NB4 (cell line): ENCODE results near the gene PRPH.
"Not testable (repeated sequence)": the region's sequence is repeated elsewhere in the genome, so short reads cannot be mapped to it uniquely, and the experiment has no call there.

Source experiments
- DNase-seq: peaks from one replicate; pipeline ENCODE4 v3.0.0; 2010; ENCODE audit warnings: low read depth
- H3K4me3 ChIP-seq: one replicate; pipeline ENCODE4 v1.5.1; 2011; ENCODE audit warnings: mild to moderate bottlenecking, low read depth, low read length, moderate library complexity
- MYC ChIP-seq: IDR thresholded peaks from 2 replicates; pipeline ENCODE4 v1.6.1; 2011; ENCODE audit warnings: low read depth, low read length
- POLR2A ChIP-seq: IDR thresholded peaks from 2 replicates; pipeline ENCODE4 v1.6.1; 2011; ENCODE audit warnings: mild to moderate bottlenecking; ENCODE audit not compliant: insufficient read length; ENCODE audit errors: extremely low read depth
- TF ChIP-seq, protein P1 (sequence below): IDR thresholded peaks from 2 replicates; pipeline ENCODE4 v1.6.1; 2011; ENCODE audit warnings: low read depth, low read length
- TF ChIP-seq, protein P2 (sequence below): IDR thresholded peaks from one replicate; pipeline ENCODE4 v1.5.1; 2012; ENCODE audit warnings: low read depth, low read length

Gene PRPH

DNA sequence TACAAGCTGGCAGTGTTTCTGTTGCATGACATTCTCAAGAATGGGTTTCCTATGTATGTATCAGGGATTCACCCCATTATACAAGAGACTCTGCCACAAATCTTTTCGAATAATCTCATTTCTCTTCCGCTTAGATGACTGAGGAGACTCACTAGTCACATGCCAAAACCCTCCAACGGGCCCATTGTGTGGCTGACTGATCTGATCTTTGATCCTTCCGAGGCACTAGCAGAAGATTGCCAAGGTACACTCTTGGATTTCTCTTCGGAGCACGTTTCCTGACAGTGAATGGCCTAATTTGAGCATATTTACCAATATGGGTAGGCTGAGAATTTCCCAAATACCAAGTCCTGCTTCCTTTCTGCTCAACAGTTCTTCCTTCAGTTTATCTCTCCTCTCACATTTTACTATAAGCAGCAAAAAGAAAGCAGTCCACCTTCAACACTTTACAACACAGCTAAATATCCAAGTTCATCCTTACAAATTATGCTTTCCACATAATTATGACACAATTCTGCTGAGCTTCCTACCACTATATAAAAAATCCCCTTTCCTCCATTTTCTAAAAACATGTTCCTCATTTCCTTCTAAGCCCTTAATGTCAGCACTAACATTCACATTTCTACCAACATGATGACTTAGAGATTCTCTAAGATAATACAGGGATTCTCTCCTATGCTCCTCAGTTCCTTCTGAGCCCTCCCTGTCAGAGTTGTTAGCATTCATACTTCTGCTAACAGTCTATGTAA, 11.0 kb downstream of the PRPH start:
- no peak for DNase-seq
- TF ChIP-seq, protein P1, sequence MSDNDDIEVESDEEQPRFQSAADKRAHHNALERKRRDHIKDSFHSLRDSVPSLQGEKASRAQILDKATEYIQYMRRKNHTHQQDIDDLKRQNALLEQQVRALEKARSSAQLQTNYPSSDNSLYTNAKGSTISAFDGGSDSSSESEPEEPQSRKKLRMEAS = no peak
- TF ChIP-seq POLR2A (no peak), MYC (no peak)
- TF ChIP-seq, protein P2, sequence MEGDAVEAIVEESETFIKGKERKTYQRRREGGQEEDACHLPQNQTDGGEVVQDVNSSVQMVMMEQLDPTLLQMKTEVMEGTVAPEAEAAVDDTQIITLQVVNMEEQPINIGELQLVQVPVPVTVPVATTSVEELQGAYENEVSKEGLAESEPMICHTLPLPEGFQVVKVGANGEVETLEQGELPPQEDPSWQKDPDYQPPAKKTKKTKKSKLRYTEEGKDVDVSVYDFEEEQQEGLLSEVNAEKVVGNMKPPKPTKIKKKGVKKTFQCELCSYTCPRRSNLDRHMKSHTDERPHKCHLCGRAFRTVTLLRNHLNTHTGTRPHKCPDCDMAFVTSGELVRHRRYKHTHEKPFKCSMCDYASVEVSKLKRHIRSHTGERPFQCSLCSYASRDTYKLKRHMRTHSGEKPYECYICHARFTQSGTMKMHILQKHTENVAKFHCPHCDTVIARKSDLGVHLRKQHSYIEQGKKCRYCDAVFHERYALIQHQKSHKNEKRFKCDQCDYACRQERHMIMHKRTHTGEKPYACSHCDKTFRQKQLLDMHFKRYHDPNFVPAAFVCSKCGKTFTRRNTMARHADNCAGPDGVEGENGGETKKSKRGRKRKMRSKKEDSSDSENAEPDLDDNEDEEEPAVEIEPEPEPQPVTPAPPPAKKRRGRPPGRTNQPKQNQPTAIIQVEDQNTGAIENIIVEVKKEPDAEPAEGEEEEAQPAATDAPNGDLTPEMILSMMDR = no peak
- no peak overlapping the region for H3K4me3 ChIP-seq

DNA sequence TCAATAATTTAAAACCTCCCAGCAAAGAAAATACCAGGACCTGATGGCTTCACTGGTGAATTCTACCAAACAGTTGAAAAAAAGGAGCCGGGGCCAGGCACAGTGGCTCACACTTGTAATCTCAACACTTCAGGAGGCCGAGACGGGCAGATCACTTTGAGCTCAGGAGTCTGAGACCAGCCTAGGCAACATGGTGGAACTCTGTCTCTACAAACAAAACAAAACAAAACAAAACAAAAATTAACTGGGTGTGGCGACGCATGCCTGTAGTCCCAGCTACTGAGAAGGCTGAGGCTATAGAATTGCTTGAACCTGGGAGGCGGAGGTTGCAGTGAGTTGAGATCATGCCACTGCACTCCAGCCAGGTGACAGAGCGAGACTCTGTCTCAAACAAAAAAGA, 14.4 kb downstream of the PRPH start:
- TF ChIP-seq, protein P2 = no peak
- no peak overlapping the region for H3K4me3 ChIP-seq
- DNase-seq = no peak

DNA sequence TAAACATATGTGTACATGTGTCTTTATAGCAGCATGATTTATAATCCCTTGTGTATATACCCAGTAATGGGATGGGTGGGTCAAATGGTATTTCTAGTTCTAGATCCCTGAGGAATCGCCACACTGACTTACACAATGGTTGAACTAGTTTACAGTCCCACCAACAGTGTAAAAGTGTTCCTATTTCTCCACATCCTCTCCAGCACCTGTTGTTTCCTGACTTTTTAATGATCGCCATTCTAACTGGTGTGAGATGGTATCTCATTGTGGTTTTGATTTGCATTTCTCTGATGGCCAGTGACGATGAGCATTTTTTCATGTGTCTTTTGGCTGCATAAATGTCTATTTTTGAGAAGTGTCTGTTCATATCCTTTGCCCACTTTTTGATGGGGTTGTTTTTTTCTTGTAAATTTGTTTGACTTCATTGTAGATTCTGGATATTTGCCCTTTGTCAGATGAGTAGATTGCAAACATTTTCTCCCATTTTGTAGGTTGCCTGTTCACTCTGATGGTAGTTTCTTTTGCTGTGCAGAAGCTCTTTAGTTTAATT, 15.6 kb downstream of the PRPH start:
- H3K4me3 ChIP-seq, DNase-seq: not testable (repeated sequence)

DNA sequence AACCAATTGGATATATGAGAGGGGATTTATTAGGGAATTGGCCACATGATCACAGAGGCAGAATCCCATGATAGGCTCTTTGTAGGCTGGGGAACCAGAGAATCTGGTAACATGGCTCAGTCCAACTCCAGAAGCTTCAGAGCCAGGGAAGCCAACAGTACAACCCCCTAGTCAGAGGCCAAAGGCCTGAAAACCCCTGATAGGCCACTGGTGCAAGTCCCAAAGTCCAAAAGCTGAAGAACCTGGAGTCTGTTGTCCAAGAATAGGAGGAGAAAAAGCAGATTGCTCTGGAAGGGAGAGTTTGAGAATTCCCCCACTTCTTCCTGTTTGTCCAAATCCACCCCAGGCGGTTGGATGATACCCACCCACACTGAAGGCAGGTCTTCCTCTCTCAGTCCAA, 19.9 kb downstream of the PRPH start:
- no peak for DNase-seq
- TF ChIP-seq POLR2A = no peak
- TF ChIP-seq, protein P2 = no peak
- TF ChIP-seq, protein P1 = no peak
- TF ChIP-seq MYC = no peak
- H3K4me3 ChIP-seq = no peak overlapping the region

DNA sequence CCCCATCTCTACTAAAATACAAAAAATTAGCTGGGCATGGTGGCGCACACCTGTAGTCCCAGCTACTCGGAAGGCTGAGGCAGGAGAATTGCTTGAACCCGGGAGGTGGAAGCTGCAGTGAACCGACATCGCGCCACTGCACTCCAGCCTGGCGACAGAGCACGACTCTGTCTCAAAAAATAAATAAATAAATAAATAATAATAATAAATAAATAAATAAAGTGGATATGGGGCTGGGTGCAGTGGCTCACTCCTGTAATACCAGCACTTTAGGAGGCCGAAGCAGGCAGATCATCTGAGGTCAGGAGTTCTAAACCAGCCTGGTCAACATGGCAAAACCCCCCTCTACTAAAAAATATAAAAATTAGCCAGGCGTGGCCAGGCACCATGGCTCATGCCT, 22.2 kb downstream of the PRPH start:
- not testable (repeated sequence) for H3K4me3 ChIP-seq, DNase-seq

DNA sequence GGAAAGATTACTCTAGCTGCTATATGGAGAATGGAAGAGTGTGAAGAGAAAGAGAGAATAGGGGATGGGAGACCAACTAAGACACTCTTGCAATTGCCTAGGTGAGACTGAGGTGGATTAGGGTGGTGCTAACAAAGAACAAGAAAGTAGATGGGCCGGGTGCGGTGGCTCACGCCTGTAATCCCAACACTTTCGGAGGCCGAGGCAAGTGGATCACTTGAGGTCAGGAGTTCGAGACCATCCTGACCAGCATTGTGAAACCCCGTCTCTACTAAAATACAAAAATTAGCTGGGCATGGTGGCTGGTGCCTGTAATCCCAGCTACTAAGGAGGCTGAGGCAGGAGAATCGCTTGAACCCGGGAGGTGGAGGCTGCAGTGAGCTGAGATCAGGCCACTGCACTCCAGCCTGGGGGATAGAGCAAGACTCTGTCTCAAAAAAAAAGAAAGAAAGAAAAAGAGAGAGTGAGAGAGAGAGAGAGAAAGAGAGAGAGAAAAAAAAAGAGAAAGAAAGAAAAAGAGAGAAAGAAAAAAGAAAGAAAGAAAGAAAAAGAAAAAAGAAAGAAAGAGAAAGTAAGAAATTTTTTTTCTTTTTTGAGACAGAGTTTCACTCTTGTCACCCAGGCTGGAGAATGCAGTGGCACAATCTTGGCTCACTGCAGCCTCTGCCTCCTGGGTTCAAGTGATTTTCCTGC, 25.6 kb downstream of the PRPH start:
- not testable (repeated sequence) for DNase-seq, H3K4me3 ChIP-seq

DNA sequence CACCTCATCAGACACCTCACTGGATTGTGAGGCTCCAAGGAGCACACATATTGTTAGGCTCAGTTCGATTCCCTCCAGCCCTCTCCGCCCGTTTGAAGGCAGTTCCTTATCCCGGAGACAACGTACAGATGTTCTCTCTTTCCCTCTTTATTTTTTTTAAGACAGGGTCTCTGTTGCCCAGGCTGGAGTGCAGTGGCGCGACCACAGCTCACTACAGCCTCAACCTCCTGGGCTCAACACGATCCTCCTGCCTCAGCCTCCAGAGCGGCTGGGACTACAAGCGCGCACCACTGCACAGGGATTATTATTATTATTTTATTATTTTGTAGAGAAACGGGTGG, 27.4 kb downstream of the PRPH start:
- TF ChIP-seq MYC (no peak; the same call in 1 of the 2 replicates), POLR2A (no peak)
- TF ChIP-seq, protein P1 = no peak
- TF ChIP-seq, protein P2 = no peak
- no peak for DNase-seq
- H3K4me3 ChIP-seq = peak overlapping the region; percentile 73
